Measurements from ENCODE around the gene CRADD.

- TF ChIP-seq CTCF (conservative IDR thresholded peaks at IDR 0.05; ENCODE audit: low read depth, low read length), result no peak
- no peak for TF ChIP-seq RAD21 (IDR thresholded peaks at IDR 0.05; ENCODE audit: low read length)
- TF ChIP-seq POLR2A (IDR thresholded peaks at IDR 0.05; ENCODE audit: low read depth, low read length), result no peak
- TF ChIP-seq MAZ (IDR thresholded peaks at IDR 0.05; ENCODE audit: borderline replicate concordance, low read depth, low read length), result no peak
- no peak for TF ChIP-seq USF2 (IDR thresholded peaks at IDR 0.05; ENCODE audit: low read depth, low read length)
- TF ChIP-seq SMC3 (IDR thresholded peaks at IDR 0.05; ENCODE audit: low read depth, low read length), result no peak
- TF ChIP-seq RFX5 (IDR thresholded peaks at IDR 0.05; ENCODE audit: low read depth, low read length), result no peak
- no peak for TF ChIP-seq BHLHE40 (IDR thresholded peaks at IDR 0.05; ENCODE audit: low read depth, low read length)
- no peak for TF ChIP-seq MAFK (IDR thresholded peaks at IDR 0.05; ENCODE audit: low read depth, low read length)
Measured at GRCh38 chr12:93676408-93677194, 574 bp upstream of the CRADD start.

All from IMR-90 (cell line).